Tibial artery (tissue), 4 donors: Measurements from ENCODE around the gene LCE4A.
"Not testable (repeated sequence)": the region's sequence is repeated elsewhere in the genome, so short reads cannot be mapped to it uniquely, and the experiment has no call there.

Experiments used
- DNase-seq, 2 donors: peaks; one replicate each; pipeline ENCODE4 v3.0.0-alpha.2; 2019
- H3K27ac ChIP-seq, 2 donors: fragments of 200-600 bp; sonication (generic) in 1 of 2; 1 replicate in 1 of 2; 2 replicates in 1 of 2; pipeline ENCODE4 v1.5.1; 2018 to 2019; ENCODE audit warnings: mild to moderate bottlenecking in 1 of 2
- H3K27me3 ChIP-seq, 2 donors: fragments of 200-600 bp; sonication (generic) in 1 of 2; one replicate each; pipeline versions ENCODE4 v1.5.1 to v1.6.0; 2016 to 2019
- H3K36me3 ChIP-seq, 3 donors: fragments of 200-600 bp; sonication (generic) in 2 of 3; one replicate each; pipeline ENCODE4 v1.5.1; 2016 to 2019; ENCODE audit warnings: mild to moderate bottlenecking in 2 of 3
- H3K4me1 ChIP-seq, 4 donors: fragments of 200-600 bp; sonication (generic) in 2 of 4; 1 replicate in 3 of 4; 2 replicates in 1 of 4; pipeline ENCODE4 v1.5.1; 2016 to 2019
- H3K4me3 ChIP-seq, 2 donors: fragments of 200-600 bp; sonication (generic) in 1 of 2; 1 replicate in 1 of 2; 2 replicates in 1 of 2; pipeline ENCODE4 v1.5.1; 2018 to 2019; ENCODE audit warnings: mild to moderate bottlenecking in 2 of 2
- H3K9me3 ChIP-seq, 3 donors: fragments of 200-600 bp; sonication (generic) in 1 of 3; one replicate each; pipeline ENCODE4 v1.5.1; 2016 to 2019
- CTCF ChIP-seq, 2 experiments: fragments of 200-600 bp in 1 of 2; fragments of 450-650 bp in 1 of 2; IDR thresholded peaks; one replicate each; pipeline ENCODE4 v1.5.1; 2017 to 2019; ENCODE audit warnings: antibody characterized with exemption in 2 of 2, mild to moderate bottlenecking in 1 of 2, moderate library complexity in 1 of 2
- intact Hi-C: fragments of 100-400 bp; cut with DNase I; formaldehyde crosslinking; loops from one replicate; pipeline ENCODE4 v1.15.0; 2023; ENCODE audit warnings: low total_unique reads

Gene LCE4A

GRCh38 chr1:152707860-152708259 lies at the start of gene LCE4A:
TSS of gene LCE4A (plus strand) at chr1:152708160. CDS start at chr1:152709076, 916 bp downstream.
- no peak within 1 kb of the TSS for H3K27ac ChIP-seq
- no peaks in the 10 kb centered on the region for H3K9me3 ChIP-seq
- no peaks in the 10 kb centered on the region for H3K4me1 ChIP-seq
- no peaks in the 10 kb centered on the region for H3K27me3 ChIP-seq
- no peak for TF ChIP-seq CTCF (IDR thresholded peaks at IDR 0.05)
- H3K4me3 ChIP-seq = no peak within 1 kb of the TSS
- no peak for DNase-seq
- intact Hi-C loops = no loop called here
- no peaks in the 10 kb centered on the region for H3K36me3 ChIP-seq

- Histone ChIP-seq H3K27ac (no peak overlapping the region), H3K27me3 (no peaks in the 10 kb centered on the region), H3K36me3 (no peaks in the 10 kb centered on the region), H3K4me3 (no peak overlapping the region), H3K4me1 (no peaks in the 10 kb centered on the region), H3K9me3 (no peaks in the 10 kb centered on the region)
- no peak for TF ChIP-seq CTCF (IDR thresholded peaks at IDR 0.05)
- intact Hi-C loops = no loop called here
- DNase-seq = no peak
These were observed 49.3 kb upstream of the LCE4A start for GRCh38 chr1:152658649-152659048.

- H3K9me3 ChIP-seq = no peaks in the 10 kb centered on the region
- H3K4me3 ChIP-seq = no peak within 1 kb of the TSS
- intact Hi-C loops = no loop called here
- H3K27me3 ChIP-seq = peaks cover 0 to 3% of the 10 kb centered on the region in 2 donors
- H3K4me1 ChIP-seq = no peaks in the 10 kb centered on the region
- TF ChIP-seq CTCF (IDR thresholded peaks at IDR 0.05) = no peak
- DNase-seq = no peak
- no peak within 1 kb of the TSS for H3K27ac ChIP-seq
- H3K36me3 ChIP-seq = no peaks in the 10 kb centered on the region
These were observed 44.9 kb upstream of the LCE4A start, which contains the start of gene LCE2D for GRCh38 chr1:152663098-152663497. TSS of gene LCE2D (plus strand) at chr1:152663380. CDS start at chr1:152664106, 726 bp downstream.

GRCh38 chr1:152666171-152666570 lies 41.8 kb upstream of the LCE4A start:
- H3K36me3 ChIP-seq, H3K27ac ChIP-seq, intact Hi-C loops, H3K9me3 ChIP-seq, H3K4me3 ChIP-seq, DNase-seq, H3K4me1 ChIP-seq, H3K27me3 ChIP-seq: not testable (repeated sequence)

- no peak overlapping the region for H3K4me3 ChIP-seq
- peaks cover 0 to 3% of the 10 kb centered on the region in 2 donors for H3K27me3 ChIP-seq
- H3K27ac ChIP-seq = no peak overlapping the region
- intact Hi-C loops = no loop called here
- no peaks in the 10 kb centered on the region for H3K4me1 ChIP-seq
- DNase-seq = no peak
- no peak for TF ChIP-seq CTCF (IDR thresholded peaks at IDR 0.05)
- H3K9me3 ChIP-seq = no peaks in the 10 kb centered on the region
- H3K36me3 ChIP-seq = no peaks in the 10 kb centered on the region
These were observed 40.3 kb upstream of the LCE4A start for GRCh38 chr1:152667648-152668047.

GRCh38 chr1:152673016-152673415 lies 34.9 kb upstream of the LCE4A start:
- intact Hi-C loops = no loop called here
- DNase-seq = no peak
- H3K27me3 ChIP-seq = no peaks in the 10 kb centered on the region
- H3K27ac ChIP-seq = no peak overlapping the region
- H3K36me3 ChIP-seq = no peaks in the 10 kb centered on the region
- H3K4me1 ChIP-seq = no peaks in the 10 kb centered on the region
- no peaks in the 10 kb centered on the region for H3K9me3 ChIP-seq
- H3K4me3 ChIP-seq = no peak overlapping the region
- no peak for TF ChIP-seq CTCF (IDR thresholded peaks at IDR 0.05)

GRCh38 chr1:152674983-152675382 lies 33.0 kb upstream of the LCE4A start, which contains the start of gene LCE2C:
TSS of gene LCE2C (plus strand) at chr1:152675279. CDS start at chr1:152676016, 737 bp downstream.
- intact Hi-C loops, DNase-seq, H3K9me3 ChIP-seq, H3K27me3 ChIP-seq, H3K27ac ChIP-seq, H3K4me1 ChIP-seq, H3K36me3 ChIP-seq, H3K4me3 ChIP-seq: not testable (repeated sequence)
